SK-N-SH (cell line): Measurements from ENCODE around the gene IL16. TPM values are rescaled to one million over a fixed set of nuclear protein-coding genes. Genes with fewer than 3 reads are reported as not detected.

Experiments
- CTCF ChIA-PET: fragments of 300-600, 350-600 bp; formaldehyde crosslinking; extraction: SDS; loops from one replicate; lab custom pipeline; 2021; lab: Yijun Ruan, JAX
- POLR2A ChIA-PET: fragments of 350-600 bp; sonication (Branson Sonifier 250); formaldehyde crosslinking; extraction: SDS; loops from one replicate; lab custom pipeline; 2020; ENCODE audit warnings: antibody characterized with exemption, inconsistent platforms; lab: Yijun Ruan, JAX
- DNase-seq: peaks from one replicate; pipeline ENCODE4 v3.0.0; 2012
- H2AFZ ChIP-seq: fragments of 200-600 bp; sonication (generic); 2 replicates; pipeline ENCODE4 v1.8.1; 2016; ENCODE audit warnings: antibody characterized with exemption, mild to moderate bottlenecking, low read depth
- H3F3A ChIP-seq: fragments of 200-600 bp; sonication (generic); replicated peaks from 2 replicates; pipeline ENCODE3; 2016; ENCODE audit warnings: antibody characterized with exemption, mild to moderate bottlenecking; ENCODE audit not compliant: insufficient read depth
- H3K27ac ChIP-seq, 2 experiments: fragments of 200-500 bp in 1 of 2; fragments of 200-600 bp in 1 of 2; sonication (Bioruptor generic) in 1 of 2; sonication (generic), shearing (Covaris generic) in 1 of 2; 2 replicates each; pipeline versions ENCODE4 v1.5.1 to v1.6.1; 2014 to 2016; ENCODE audit warnings: low read depth in 2 of 2, inconsistent platforms in 1 of 2, low read length in 1 of 2, mild to moderate bottlenecking in 1 of 2, mixed read lengths in 1 of 2
- H3K27me3 ChIP-seq: fragments of 200-600 bp; sonication (generic), shearing (Covaris generic); 2 replicates; pipeline ENCODE4 v1.6.1; 2016; ENCODE audit warnings: mixed run types; ENCODE audit not compliant: insufficient read depth
- H3K36me3 ChIP-seq, 2 experiments: fragments of 200-500 bp in 1 of 2; fragments of 200-600 bp in 1 of 2; sonication (Bioruptor generic) in 1 of 2; sonication (generic) in 1 of 2; replicated peaks in 1 of 2; 2 replicates each; pipeline versions ENCODE3 to v1.5.1; 2014 to 2016; ENCODE audit warnings: low read length in 1 of 2, mild to moderate bottlenecking in 1 of 2; ENCODE audit not compliant: insufficient read depth in 2 of 2, control insufficient read depth in 1 of 2
- H3K4me1 ChIP-seq, 2 experiments: fragments of 200-500 bp in 1 of 2; fragments of 200-600 bp in 1 of 2; sonication (Bioruptor generic) in 1 of 2; sonication (generic), shearing (Covaris generic) in 1 of 2; 2 replicates each; pipeline versions ENCODE4 v1.5.1 to v1.6.1; 2014 to 2016; ENCODE audit warnings: low read depth in 1 of 2, low read length in 1 of 2, mixed run types in 1 of 2; ENCODE audit not compliant: insufficient read depth in 2 of 2, control insufficient read depth in 1 of 2
- H3K4me2 ChIP-seq: fragments of 200-600 bp; sonication (generic), shearing (Covaris generic); 2 replicates; pipeline ENCODE4 v1.6.1; 2017; ENCODE audit warnings: mixed run types
- H3K4me3 ChIP-seq, 2 experiments: fragments of 200-500 bp in 1 of 2; fragments of 200-600 bp in 1 of 2; sonication (Bioruptor generic) in 1 of 2; sonication (generic), shearing (Covaris generic) in 1 of 2; 2 replicates each; pipeline versions ENCODE4 v1.5.1 to v1.8.1; 2014 to 2016; ENCODE audit warnings: low read depth in 2 of 2, inconsistent platforms in 1 of 2, low read length in 1 of 2, mild to moderate bottlenecking in 1 of 2, mixed read lengths in 1 of 2, moderate library complexity in 1 of 2
- H3K79me2 ChIP-seq: fragments of 200-600 bp; sonication (generic); 2 replicates; pipeline ENCODE4 v1.8.1; 2017; ENCODE audit warnings: mild to moderate bottlenecking; ENCODE audit not compliant: insufficient read depth
- H3K9ac ChIP-seq: fragments of 200-600 bp; sonication (generic); 2 replicates; pipeline ENCODE4 v1.6.1; 2017; ENCODE audit warnings: mixed run types
- H3K9me2 ChIP-seq: fragments of 200-600 bp; sonication (generic); 2 replicates; pipeline ENCODE4 v1.6.1; 2017; ENCODE audit warnings: mixed run types
- H3K9me3 ChIP-seq: fragments of 200-600 bp; sonication (generic); 2 replicates; pipeline ENCODE4 v1.6.1; 2017; ENCODE audit warnings: mixed run types, mild to moderate bottlenecking, moderate library complexity
- H4K20me1 ChIP-seq: fragments of 200-600 bp; sonication (generic); 2 replicates; pipeline ENCODE4 v1.6.1; 2017; ENCODE audit warnings: mild to moderate bottlenecking, mixed run types; ENCODE audit not compliant: insufficient read depth
- CHD2 ChIP-seq: fragments of 150-350 bp; IDR thresholded peaks from 2 replicates; pipeline ENCODE4 v1.6.1; 2018; ENCODE audit warnings: low read length; ENCODE audit not compliant: partially characterized antibody
- EP300 ChIP-seq, 2 experiments: IDR thresholded peaks; 2 replicates each; pipeline versions ENCODE4 v1.4.0 to v1.6.1; 2012; ENCODE audit warnings: borderline replicate concordance in 1 of 2, low read depth in 1 of 2, low read length in 1 of 2
- EZH2phosphoT487 ChIP-seq: fragments of 200-600 bp; sonication (generic); IDR thresholded peaks from 2 replicates; pipeline ENCODE4 v1.6.1; 2017; ENCODE audit warnings: low read depth, mixed run types, mild to moderate bottlenecking, antibody characterized with exemption, moderate library complexity, borderline replicate concordance
- FOSL2 ChIP-seq: IDR thresholded peaks from 2 replicates; pipeline ENCODE4 v1.4.0; 2012; ENCODE audit warnings: low read depth, mild to moderate bottlenecking, moderate library complexity, borderline replicate concordance
- FOXJ3 ChIP-seq: sonication (generic); formaldehyde crosslinking; IDR thresholded peaks from 2 replicates; pipeline ENCODE4 v1.5.1; 2020; ENCODE audit warnings: mild to moderate bottlenecking, missing genetic modification reagents
- JUND ChIP-seq: IDR thresholded peaks from 2 replicates; pipeline ENCODE4 v1.4.0; 2012
- MEF2A ChIP-seq: IDR thresholded peaks from 2 replicates; pipeline ENCODE4 v1.4.0; 2012; ENCODE audit warnings: low read depth, borderline replicate concordance
- NFIC ChIP-seq: IDR thresholded peaks from 2 replicates; pipeline ENCODE4 v1.4.0; 2012; ENCODE audit warnings: borderline replicate concordance
- NRF1 ChIP-seq: IDR thresholded peaks from 2 replicates; pipeline ENCODE4 v1.6.1; 2012; ENCODE audit warnings: low read depth, mild to moderate bottlenecking, low read length
- RCOR1 ChIP-seq: fragments of 150-350 bp; IDR thresholded peaks from 2 replicates; pipeline ENCODE4 v1.6.1; 2017; ENCODE audit warnings: antibody characterized with exemption, low read length
- RFX5 ChIP-seq: IDR thresholded peaks from 2 replicates; pipeline ENCODE4 v1.6.1; 2012; ENCODE audit warnings: mild to moderate bottlenecking, improper control_type of control experiment, low read length
- RXRA ChIP-seq: IDR thresholded peaks from 2 replicates; pipeline ENCODE4 v1.4.0; 2012; ENCODE audit warnings: low read depth, mild to moderate bottlenecking, borderline replicate concordance
- SIN3A ChIP-seq: IDR thresholded peaks from 2 replicates; pipeline ENCODE4 v1.6.1; 2012; ENCODE audit warnings: low read depth, mild to moderate bottlenecking, low read length, moderate library complexity, borderline replicate concordance
- TCF12 ChIP-seq: IDR thresholded peaks from 2 replicates; pipeline ENCODE4 v1.4.0; 2012
- WGBS: methylation state at CpG from one replicate; pipeline ENCODE4 v1.1.6; 2017; ENCODE audit warnings: low lambda C conversion rate; 5-methylcytosine and 5-hydroxymethylcytosine counted together
- polyA plus RNA-seq, 3 experiments: library from polyadenylated mRNA; depleted of rRNA; stranded (reverse); fragments of >200 nt; gene quantifications; 2 replicates each; pipeline ENCODE4 v1.2.3, GENCODE V29; 2012
- TF ChIP-seq, protein P1 (sequence below): IDR thresholded peaks from 2 replicates; pipeline ENCODE4 v1.4.0; 2012; ENCODE audit warnings: low read depth, borderline replicate concordance
- TF ChIP-seq, protein P2 (sequence below): fragments of 150-350 bp; IDR thresholded peaks from 2 replicates; pipeline ENCODE4 v1.6.1; 2017; ENCODE audit warnings: antibody characterized with exemption, low read length, low read depth, borderline replicate concordance
- TF ChIP-seq, protein P3 (sequence below): fragments of 150-350 bp; IDR thresholded peaks from 2 replicates; pipeline ENCODE4 v1.6.1; 2016; ENCODE audit warnings: mild to moderate bottlenecking, low read depth, low read length
- TF ChIP-seq, protein P4 (sequence below): IDR thresholded peaks from 2 replicates; pipeline ENCODE4; 2012
- TF ChIP-seq, protein P5 (sequence below): fragments of 200-600 bp; sonication (generic); IDR thresholded peaks from 2 replicates; pipeline ENCODE4 v1.6.1; 2017; ENCODE audit warnings: antibody characterized with exemption, mild to moderate bottlenecking, moderate library complexity

The IL16 gene
- polyA plus RNA-seq, 1 of the 3 experiments (the other 2 are of a cell fraction): not detected

DNA sequence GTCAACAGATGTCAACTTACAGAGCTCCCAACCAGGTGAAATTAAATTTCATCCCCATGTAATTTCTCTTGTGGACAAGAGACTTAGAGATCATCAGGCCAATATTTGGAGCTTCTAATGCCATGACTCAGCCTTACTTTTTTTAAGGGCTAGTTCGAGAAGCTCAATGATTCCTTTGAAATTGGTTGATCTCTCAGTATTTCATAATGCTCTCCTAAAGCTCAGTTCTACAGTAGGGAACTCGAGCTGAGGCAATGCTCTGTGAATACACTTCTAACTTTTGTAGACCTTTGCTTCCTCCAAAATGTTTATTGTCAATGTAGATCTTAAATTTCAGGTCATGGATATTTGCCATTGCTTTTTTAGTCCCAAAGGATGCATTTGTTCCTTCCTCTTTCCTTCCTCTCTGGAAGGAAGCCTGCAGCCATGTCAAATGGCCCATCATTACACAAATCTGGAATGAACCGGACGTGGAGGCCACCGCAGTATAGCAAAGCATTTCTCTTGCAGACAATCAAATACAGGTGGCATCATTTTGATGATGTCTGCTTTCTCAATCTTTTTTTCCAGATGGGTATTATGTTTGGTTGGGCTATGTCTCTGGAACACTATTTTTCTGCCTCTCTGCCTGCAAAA, 98.9 kb downstream of the IL16 start:
- Histone ChIP-seq H3K9ac (no peak overlapping the region), H3K4me2 (no peak overlapping the region), H3K4me1 (peaks cover 7 to 9% of the 10 kb centered on the region in 2 experiments; a peak in 2 of 4 replicates), H3K27ac (no peak overlapping the region), H4K20me1 (no peaks in the 10 kb centered on the region), H3K36me3 (no peaks in the 10 kb centered on the region), H3K27me3 (peaks cover 11% of the 10 kb centered on the region), H2AFZ (no peak overlapping the region), H3K9me3 (no peaks in the 10 kb centered on the region), H3F3A (no peaks in the 10 kb centered on the region), H3K4me3 (no peak overlapping the region), H3K9me2 (no peaks in the 10 kb centered on the region), H3K79me2 (no peaks in the 10 kb centered on the region)
- POLR2A ChIA-PET: no interaction called here
- DNase-seq: no peak
- 61% methylated on average over 5 of the region's 5 CpGs for WGBS
- CTCF ChIA-PET: interaction anchor here (0.7 to 1.0 kb wide), 3 partner anchors 20 to 29 kb away, joined by 3 to 5 read pairs (median 3); no protein-coding TSS in a partner anchor
- TF ChIP-seq, protein P1, sequence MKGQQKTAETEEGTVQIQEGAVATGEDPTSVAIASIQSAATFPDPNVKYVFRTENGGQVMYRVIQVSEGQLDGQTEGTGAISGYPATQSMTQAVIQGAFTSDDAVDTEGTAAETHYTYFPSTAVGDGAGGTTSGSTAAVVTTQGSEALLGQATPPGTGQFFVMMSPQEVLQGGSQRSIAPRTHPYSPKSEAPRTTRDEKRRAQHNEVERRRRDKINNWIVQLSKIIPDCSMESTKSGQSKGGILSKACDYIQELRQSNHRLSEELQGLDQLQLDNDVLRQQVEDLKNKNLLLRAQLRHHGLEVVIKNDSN: no peak
- TF ChIP-seq, protein P2, sequence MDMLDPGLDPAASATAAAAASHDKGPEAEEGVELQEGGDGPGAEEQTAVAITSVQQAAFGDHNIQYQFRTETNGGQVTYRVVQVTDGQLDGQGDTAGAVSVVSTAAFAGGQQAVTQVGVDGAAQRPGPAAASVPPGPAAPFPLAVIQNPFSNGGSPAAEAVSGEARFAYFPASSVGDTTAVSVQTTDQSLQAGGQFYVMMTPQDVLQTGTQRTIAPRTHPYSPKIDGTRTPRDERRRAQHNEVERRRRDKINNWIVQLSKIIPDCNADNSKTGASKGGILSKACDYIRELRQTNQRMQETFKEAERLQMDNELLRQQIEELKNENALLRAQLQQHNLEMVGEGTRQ: no peak
- TF ChIP-seq JUND (no peak), NFIC (no peak), FOSL2 (no peak), EZH2phosphoT487 (no peak), NRF1 (no peak), TCF12 (no peak), EP300 (IDR thresholded peaks at IDR 0.05; ENCODE audit: borderline replicate concordance in 1 of 2, low read depth in 1 of 2, low read length in 1 of 2) (no peak), RXRA (no peak), CHD2 (no peak), RCOR1 (no peak), FOXJ3 (no peak), SIN3A (no peak), MEF2A (no peak), RFX5 (no peak)
- TF ChIP-seq, protein P3, sequence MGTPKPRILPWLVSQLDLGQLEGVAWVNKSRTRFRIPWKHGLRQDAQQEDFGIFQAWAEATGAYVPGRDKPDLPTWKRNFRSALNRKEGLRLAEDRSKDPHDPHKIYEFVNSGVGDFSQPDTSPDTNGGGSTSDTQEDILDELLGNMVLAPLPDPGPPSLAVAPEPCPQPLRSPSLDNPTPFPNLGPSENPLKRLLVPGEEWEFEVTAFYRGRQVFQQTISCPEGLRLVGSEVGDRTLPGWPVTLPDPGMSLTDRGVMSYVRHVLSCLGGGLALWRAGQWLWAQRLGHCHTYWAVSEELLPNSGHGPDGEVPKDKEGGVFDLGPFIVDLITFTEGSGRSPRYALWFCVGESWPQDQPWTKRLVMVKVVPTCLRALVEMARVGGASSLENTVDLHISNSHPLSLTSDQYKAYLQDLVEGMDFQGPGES: no peak
- TF ChIP-seq, protein P4, sequence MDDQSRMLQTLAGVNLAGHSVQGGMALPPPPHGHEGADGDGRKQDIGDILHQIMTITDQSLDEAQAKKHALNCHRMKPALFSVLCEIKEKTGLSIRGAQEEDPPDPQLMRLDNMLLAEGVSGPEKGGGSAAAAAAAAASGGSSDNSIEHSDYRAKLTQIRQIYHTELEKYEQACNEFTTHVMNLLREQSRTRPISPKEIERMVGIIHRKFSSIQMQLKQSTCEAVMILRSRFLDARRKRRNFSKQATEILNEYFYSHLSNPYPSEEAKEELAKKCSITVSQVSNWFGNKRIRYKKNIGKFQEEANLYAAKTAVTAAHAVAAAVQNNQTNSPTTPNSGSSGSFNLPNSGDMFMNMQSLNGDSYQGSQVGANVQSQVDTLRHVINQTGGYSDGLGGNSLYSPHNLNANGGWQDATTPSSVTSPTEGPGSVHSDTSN: no peak
- TF ChIP-seq, protein P5, sequence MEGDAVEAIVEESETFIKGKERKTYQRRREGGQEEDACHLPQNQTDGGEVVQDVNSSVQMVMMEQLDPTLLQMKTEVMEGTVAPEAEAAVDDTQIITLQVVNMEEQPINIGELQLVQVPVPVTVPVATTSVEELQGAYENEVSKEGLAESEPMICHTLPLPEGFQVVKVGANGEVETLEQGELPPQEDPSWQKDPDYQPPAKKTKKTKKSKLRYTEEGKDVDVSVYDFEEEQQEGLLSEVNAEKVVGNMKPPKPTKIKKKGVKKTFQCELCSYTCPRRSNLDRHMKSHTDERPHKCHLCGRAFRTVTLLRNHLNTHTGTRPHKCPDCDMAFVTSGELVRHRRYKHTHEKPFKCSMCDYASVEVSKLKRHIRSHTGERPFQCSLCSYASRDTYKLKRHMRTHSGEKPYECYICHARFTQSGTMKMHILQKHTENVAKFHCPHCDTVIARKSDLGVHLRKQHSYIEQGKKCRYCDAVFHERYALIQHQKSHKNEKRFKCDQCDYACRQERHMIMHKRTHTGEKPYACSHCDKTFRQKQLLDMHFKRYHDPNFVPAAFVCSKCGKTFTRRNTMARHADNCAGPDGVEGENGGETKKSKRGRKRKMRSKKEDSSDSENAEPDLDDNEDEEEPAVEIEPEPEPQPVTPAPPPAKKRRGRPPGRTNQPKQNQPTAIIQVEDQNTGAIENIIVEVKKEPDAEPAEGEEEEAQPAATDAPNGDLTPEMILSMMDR: no peak
